GM18507 (cell line): ENCODE results near the gene ELMOD3.
"Not testable (repeated sequence)": the region's sequence is repeated elsewhere in the genome, so short reads cannot be mapped to it uniquely, and the experiment has no call there.

ENCODE experiments used
- DNase-seq: peaks from one replicate; pipeline ENCODE4 v3.0.0; 2011; ENCODE audit warnings: low read depth; ENCODE audit not compliant: insufficient read length; ENCODE audit errors: extremely low spot score
- FAIRE-seq: peaks from 2 replicates; lab custom pipeline; 2011; peaks lifted over from hg19 to GRCh38; lab: Jason Lieb, UNC

ELMOD3 gene

DNA sequence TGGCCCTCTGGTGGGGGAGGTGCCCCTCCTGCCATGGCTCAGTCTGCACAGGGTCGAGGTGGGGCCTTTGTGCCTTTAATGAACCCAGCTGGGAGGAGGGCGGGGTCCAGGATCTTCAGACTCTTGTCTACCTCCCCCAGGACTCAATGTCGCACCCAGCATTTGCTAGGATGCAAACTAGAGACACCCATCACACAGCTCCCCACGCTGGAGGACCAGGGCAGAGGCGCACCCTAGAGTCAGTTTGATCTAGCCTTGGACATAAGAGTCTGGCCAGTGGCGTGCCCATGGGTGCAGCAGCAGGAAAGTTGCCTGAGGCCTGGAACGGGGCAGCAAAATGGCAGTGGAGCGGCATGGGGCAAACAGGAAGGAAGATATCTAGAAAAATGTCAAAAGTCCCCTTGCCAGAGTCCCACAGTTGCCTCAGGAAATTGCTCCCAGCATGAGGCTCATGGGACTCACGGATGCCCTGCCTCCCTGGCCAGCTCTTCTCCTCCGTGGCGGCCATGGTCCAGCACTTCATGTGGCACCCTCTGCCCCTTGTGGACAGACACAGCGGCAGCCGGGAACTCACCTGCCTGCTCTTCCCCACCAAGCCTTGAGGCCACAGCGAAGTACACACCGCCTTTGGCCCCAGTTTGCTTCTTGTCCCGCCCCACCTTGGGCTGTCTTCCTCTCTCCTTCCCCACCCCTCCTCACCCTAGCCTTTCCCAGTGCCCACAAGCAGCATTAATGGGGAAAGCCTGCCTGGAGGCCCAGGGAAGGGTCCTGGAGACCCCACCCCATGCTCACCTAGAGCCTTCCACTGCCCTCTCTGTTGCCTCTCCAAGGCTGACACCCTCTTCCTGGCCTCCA lies 81.6 kb downstream of the ELMOD3 start:
- no peak for FAIRE-seq
- DNase-seq, result no peak

DNA sequence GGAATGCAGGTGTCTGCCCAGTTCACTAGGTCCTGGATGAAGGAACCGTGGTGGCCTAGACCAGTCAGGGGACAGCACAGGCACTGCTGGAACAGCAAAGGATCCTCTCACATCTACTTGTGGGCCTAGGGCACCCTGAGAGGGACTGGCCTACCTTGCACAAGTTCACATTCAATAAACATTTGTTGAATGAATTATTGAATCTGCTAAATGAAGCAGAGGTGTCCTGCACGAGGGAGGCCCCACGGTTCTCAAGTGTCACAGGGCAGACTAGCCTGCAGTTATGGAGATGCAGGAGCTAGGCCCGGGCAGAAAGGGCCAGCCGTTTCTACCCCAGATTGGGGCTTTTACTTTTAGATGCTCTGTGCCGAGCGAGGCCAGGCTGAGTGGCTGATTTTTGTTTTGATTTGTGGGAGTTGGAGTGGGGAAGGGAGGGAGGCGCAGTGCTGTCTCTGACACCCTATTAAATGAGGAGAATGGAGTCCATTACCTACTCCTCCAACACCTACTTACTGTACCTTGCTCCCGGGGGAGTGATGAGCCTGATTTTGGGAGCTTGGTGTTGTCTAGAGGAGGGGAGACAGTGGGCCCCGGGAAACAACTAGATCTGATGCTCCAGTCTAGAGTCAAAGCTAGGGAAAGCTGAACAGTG lies 82.4 kb downstream of the ELMOD3 start:
- DNase-seq (no peak), FAIRE-seq (no peak)

DNA sequence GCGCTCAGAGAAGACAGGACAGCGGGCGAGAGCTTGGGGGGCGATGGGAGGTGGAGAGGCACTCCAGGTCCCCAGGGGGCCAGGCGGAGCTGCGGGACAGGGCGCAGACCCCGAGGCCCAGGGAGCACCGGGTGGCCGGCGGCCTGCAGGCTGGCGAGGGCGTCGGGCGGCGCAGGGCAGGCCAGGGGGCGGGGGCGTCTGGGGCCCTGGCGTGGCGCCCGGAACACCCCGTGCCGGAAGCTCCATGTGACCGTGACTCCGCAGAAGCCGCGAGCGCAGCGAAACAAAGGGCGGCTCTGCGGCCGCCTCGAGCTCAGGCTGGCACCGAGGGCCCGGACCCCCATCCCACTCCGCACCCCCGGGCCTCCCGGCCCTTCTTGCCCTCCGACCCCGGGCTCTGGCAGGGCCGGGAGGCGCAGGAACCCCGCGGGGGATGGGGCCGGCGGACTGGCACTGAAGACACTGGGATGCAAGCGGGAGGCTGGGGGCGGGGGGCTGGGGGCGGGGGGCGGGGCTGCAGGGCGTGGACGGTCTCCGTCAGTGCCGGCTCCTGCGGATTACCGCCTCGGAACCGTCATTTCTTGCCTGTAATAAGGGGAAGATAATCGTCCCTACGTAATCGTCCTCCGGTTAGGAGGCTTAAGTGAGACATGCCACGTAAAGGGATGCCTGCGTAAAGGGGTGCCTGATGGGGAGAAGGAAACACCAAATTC lies 83.1 kb downstream of the ELMOD3 start:
- DNase-seq (peak; percentile 78), FAIRE-seq (peak; percentile 63)

DNA sequence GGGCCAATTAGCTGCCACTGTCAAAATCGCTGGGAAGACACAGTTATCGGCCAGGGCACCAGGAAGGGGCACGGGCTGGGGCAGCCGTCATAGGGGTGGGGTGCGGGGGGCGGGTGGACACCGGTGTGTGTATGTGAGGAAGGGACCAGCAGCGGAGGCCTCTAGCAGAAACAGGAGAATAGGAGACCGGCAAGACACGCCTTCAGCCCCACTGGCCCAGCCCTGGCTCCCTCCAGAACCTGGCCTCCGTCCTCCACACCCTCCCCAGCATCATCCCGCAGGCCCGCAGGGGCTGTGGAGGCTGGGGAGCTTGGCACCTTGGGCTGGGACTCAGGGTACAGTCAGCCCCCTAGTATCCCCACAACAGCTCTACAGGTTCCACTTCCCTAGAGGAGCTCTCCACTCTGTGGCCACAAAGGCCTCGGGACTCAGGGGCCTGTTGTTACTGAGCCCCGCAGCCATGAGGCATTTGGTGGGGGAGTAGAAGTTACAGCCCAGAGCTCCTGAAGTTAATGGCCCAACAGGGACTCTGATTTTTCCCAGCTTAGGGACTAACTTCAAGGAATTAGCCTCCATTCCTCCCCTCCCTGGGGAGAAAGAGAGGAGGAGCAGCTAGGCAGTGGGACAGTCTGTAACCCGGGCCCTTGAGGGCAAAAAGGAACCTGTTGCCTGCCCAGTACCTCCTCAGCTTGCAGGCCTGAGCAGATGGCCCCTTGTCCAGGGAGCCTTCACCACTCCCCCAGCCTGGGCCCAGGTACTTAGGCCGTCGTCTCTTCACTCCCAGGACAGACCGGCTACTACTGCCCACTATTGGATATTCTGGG lies 83.8 kb downstream of the ELMOD3 start:
- FAIRE-seq, result no peak
- DNase-seq, result no peak

DNA sequence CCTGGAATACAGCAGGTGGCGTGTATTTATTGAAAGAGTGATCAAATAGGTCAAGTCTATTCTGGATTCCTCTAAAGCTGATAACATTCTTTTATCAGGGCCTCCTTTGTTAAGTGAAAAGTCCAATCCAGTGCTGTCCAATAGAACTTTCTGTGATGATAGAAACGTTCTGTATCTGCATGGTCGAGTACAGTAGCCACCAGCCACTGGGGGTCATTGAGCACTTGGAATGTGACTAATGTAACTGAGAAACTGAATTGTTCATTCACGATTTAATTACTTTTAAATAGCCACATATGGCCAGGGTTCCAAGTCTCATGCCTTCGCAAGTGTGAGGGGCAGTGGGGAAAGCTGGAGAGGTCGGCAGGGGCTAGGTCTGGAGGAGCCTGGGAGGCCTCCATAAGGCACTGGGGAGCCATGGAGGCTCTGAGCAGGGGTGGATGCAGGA lies 84.5 kb downstream of the ELMOD3 start:
- DNase-seq (no peak), FAIRE-seq (no peak)

DNA sequence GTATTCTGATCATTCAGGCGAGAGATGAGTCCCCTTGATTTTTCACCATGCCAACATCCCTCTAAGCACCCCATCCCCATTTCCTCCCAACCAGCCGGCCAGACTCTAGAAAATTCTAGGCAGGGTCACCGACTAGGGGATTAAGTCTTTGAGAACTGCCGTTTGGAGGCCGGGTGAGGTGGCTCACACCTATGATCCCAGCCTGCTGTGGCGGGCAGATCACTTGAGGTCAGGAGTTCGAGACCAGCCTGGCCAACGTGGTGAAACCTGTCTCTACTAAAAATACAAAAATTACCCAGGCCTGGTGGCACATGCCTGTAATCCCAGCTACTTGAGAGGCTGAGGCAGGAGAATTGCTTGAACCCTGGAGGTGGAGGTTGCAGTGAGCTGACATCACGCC lies 85.0 kb downstream of the ELMOD3 start:
- not testable (repeated sequence) for FAIRE-seq, DNase-seq

DNA sequence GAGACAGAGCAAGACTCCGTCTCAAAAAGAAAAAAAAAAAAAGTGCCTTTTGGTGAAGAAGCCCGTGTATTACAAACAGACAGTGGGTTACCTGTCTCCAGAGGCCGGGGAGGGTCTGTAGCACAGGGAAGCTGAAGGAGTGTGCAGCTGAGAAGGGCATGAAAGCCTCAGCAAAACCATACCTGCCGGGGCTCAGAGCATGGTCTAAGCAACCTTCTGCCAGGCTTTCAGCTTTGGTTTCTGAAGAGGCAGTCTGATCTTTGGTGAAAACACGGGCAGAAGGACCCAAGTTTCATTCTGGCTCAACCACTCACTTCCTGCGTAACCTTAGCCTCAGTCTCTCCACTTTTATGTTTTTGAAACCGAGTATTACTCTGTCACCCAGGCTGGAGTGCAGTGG lies 85.4 kb downstream of the ELMOD3 start:
- no peak for DNase-seq
- FAIRE-seq, result no peak

DNA sequence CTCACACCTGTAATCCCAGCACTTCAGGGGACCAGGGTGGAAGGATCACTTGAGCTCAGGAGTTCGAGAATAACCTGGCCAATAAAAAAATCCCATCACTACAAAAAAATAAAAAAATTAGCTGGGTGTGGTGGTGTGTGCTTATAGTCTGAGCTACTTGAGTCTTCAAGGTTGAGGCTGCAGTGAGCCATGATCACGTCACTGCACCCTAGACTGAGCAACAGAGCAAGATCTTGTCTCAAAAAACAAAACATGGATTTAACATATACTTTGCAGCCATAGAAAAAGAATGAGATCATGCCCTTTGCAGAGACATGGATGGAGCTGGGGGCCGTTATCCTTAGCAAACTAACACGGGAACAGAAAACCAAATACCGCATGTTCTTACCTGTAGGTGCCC lies 86.2 kb downstream of the ELMOD3 start:
- FAIRE-seq, result no peak
- no peak for DNase-seq
